ENCODE data around the gene ETV1.

The ETV1 gene

GRCh38 chr7:13894954-13895353 is 94.5 kb downstream of the ETV1 start:
- Mint-ChIP-seq H3K4me1 (ENCODE audit: low read depth) (no peaks in the 10 kb centered on the region), H3K27me3 (no peaks in the 10 kb centered on the region), H3K9me3 (ENCODE audit: low read depth) (no peaks in the 10 kb centered on the region), H3K27ac (no peak overlapping the region), H3K4me3 (no peak overlapping the region), H3K36me3 (no peaks in the 10 kb centered on the region)

GRCh38 chr7:13894377-13894776 is 95.1 kb downstream of the ETV1 start:
- Mint-ChIP-seq H3K27me3 (no peaks in the 10 kb centered on the region), H3K9me3 (ENCODE audit: low read depth) (no peaks in the 10 kb centered on the region), H3K27ac (no peak overlapping the region)

GRCh38 chr7:13890793-13891192 is 98.7 kb downstream of the ETV1 start:
- Mint-ChIP-seq H3K4me1 (ENCODE audit: low read depth) (no peaks in the 10 kb centered on the region), H3K9me3 (ENCODE audit: low read depth) (no peaks in the 10 kb centered on the region), H3K27ac (no peak overlapping the region), H3K36me3 (no peaks in the 10 kb centered on the region), H3K4me3 (no peak overlapping the region), H3K27me3 (no peaks in the 10 kb centered on the region)

More at GRCh38 chr7:13894377-13894776, 95.1 kb downstream of the ETV1 start:
- no peak overlapping the region for H3K4me3 Mint-ChIP-seq
- no peaks in the 10 kb centered on the region for H3K36me3 Mint-ChIP-seq
- no peaks in the 10 kb centered on the region for H3K4me1 Mint-ChIP-seq (ENCODE audit: low read depth)

GRCh38 chr7:13886356-13886755 is 103.1 kb downstream of the ETV1 start:
- no peaks in the 10 kb centered on the region for H3K4me1 Mint-ChIP-seq (ENCODE audit: low read depth)
- no peaks in the 10 kb centered on the region for H3K36me3 Mint-ChIP-seq
- no peak overlapping the region for H3K4me3 Mint-ChIP-seq
- no peaks in the 10 kb centered on the region for H3K9me3 Mint-ChIP-seq (ENCODE audit: low read depth)
- H3K27me3 Mint-ChIP-seq, result no peaks in the 10 kb centered on the region
- H3K27ac Mint-ChIP-seq, result no peak overlapping the region

- no peaks in the 10 kb centered on the region for H3K36me3 Mint-ChIP-seq
- H3K9me3 Mint-ChIP-seq (ENCODE audit: low read depth), result no peaks in the 10 kb centered on the region
- no peaks in the 10 kb centered on the region for H3K27me3 Mint-ChIP-seq
- no peaks in the 10 kb centered on the region for H3K4me1 Mint-ChIP-seq (ENCODE audit: low read depth)
- H3K27ac Mint-ChIP-seq, result no peak overlapping the region
- H3K4me3 Mint-ChIP-seq, result no peak overlapping the region
Observed at GRCh38 chr7:13882051-13882450, 107.4 kb downstream of the ETV1 start.

GRCh38 chr7:13880789-13881188 is 108.7 kb downstream of the ETV1 start:
- Mint-ChIP-seq H3K9me3 (ENCODE audit: low read depth) (no peaks in the 10 kb centered on the region), H3K27ac (no peak overlapping the region), H3K36me3 (no peaks in the 10 kb centered on the region), H3K4me3 (no peak overlapping the region), H3K4me1 (ENCODE audit: low read depth) (no peaks in the 10 kb centered on the region), H3K27me3 (no peaks in the 10 kb centered on the region)

GRCh38 chr7:13879994-13880686 is 109.3 kb downstream of the ETV1 start:
- H3K27me3 Mint-ChIP-seq, result no peaks in the 10 kb centered on the region
- no peak overlapping the region for H3K4me3 Mint-ChIP-seq
- no peak overlapping the region for H3K27ac Mint-ChIP-seq
- no peaks in the 10 kb centered on the region for H3K4me1 Mint-ChIP-seq (ENCODE audit: low read depth)
- no peaks in the 10 kb centered on the region for H3K36me3 Mint-ChIP-seq
- peaks cover 3% of the 10 kb centered on the region for H3K9me3 Mint-ChIP-seq (ENCODE audit: low read depth)

GRCh38 chr7:13879143-13879542 is 110.3 kb downstream of the ETV1 start:
- Mint-ChIP-seq H3K36me3 (no peaks in the 10 kb centered on the region), H3K9me3 (ENCODE audit: low read depth) (peaks cover 3% of the 10 kb centered on the region), H3K27me3 (no peaks in the 10 kb centered on the region), H3K27ac (no peak overlapping the region), H3K4me1 (ENCODE audit: low read depth) (no peaks in the 10 kb centered on the region), H3K4me3 (no peak overlapping the region)

- peaks cover 3% of the 10 kb centered on the region for H3K9me3 Mint-ChIP-seq (ENCODE audit: low read depth)
- no peak overlapping the region for H3K27ac Mint-ChIP-seq
- no peaks in the 10 kb centered on the region for H3K27me3 Mint-ChIP-seq
- H3K36me3 Mint-ChIP-seq, result no peaks in the 10 kb centered on the region
- no peaks in the 10 kb centered on the region for H3K4me1 Mint-ChIP-seq (ENCODE audit: low read depth)
- no peak overlapping the region for H3K4me3 Mint-ChIP-seq
Observed at GRCh38 chr7:13878154-13878553, 111.3 kb downstream of the ETV1 start.

GRCh38 chr7:13875496-13876074 is 113.9 kb downstream of the ETV1 start:
- H3K36me3 Mint-ChIP-seq, result no peaks in the 10 kb centered on the region
- no peaks in the 10 kb centered on the region for H3K27me3 Mint-ChIP-seq
- H3K9me3 Mint-ChIP-seq (ENCODE audit: low read depth), result peaks cover 3% of the 10 kb centered on the region
- H3K27ac Mint-ChIP-seq, result no peak overlapping the region
- H3K4me1 Mint-ChIP-seq (ENCODE audit: low read depth), result no peaks in the 10 kb centered on the region
- no peak overlapping the region for H3K4me3 Mint-ChIP-seq

- peaks cover 3% of the 10 kb centered on the region for H3K9me3 Mint-ChIP-seq (ENCODE audit: low read depth)
- no peak overlapping the region for H3K27ac Mint-ChIP-seq
- no peak overlapping the region for H3K4me3 Mint-ChIP-seq
- no peaks in the 10 kb centered on the region for H3K36me3 Mint-ChIP-seq
- H3K27me3 Mint-ChIP-seq, result no peaks in the 10 kb centered on the region
- H3K4me1 Mint-ChIP-seq (ENCODE audit: low read depth), result no peaks in the 10 kb centered on the region
Observed at GRCh38 chr7:13874783-13875182, 114.7 kb downstream of the ETV1 start.

GRCh38 chr7:13872709-13873108 is 116.8 kb downstream of the ETV1 start:
- Mint-ChIP-seq H3K9me3 (ENCODE audit: low read depth) (peaks cover 3% of the 10 kb centered on the region), H3K4me1 (ENCODE audit: low read depth) (no peaks in the 10 kb centered on the region), H3K27me3 (no peaks in the 10 kb centered on the region), H3K4me3 (no peak overlapping the region), H3K36me3 (no peaks in the 10 kb centered on the region), H3K27ac (no peak overlapping the region)

- Mint-ChIP-seq H3K27me3 (no peaks in the 10 kb centered on the region), H3K9me3 (ENCODE audit: low read depth) (peaks cover 3% of the 10 kb centered on the region), H3K27ac (no peak overlapping the region), H3K4me3 (no peak overlapping the region), H3K4me1 (ENCODE audit: low read depth) (no peaks in the 10 kb centered on the region), H3K36me3 (no peaks in the 10 kb centered on the region)
Observed at GRCh38 chr7:13871008-13871407, 118.5 kb downstream of the ETV1 start.

- Mint-ChIP-seq H3K27me3 (no peaks in the 10 kb centered on the region), H3K9me3 (ENCODE audit: low read depth) (no peaks in the 10 kb centered on the region), H3K27ac (no peak overlapping the region), H3K4me3 (no peak overlapping the region), H3K36me3 (no peaks in the 10 kb centered on the region), H3K4me1 (ENCODE audit: low read depth) (no peaks in the 10 kb centered on the region)
Observed at GRCh38 chr7:13860734-13861133, 128.7 kb downstream of the ETV1 start.

- no peaks in the 10 kb centered on the region for H3K9me3 Mint-ChIP-seq (ENCODE audit: low read depth)
- no peaks in the 10 kb centered on the region for H3K4me1 Mint-ChIP-seq (ENCODE audit: low read depth)
- no peaks in the 10 kb centered on the region for H3K36me3 Mint-ChIP-seq
- no peaks in the 10 kb centered on the region for H3K27me3 Mint-ChIP-seq
- H3K27ac Mint-ChIP-seq, result no peak overlapping the region
- no peak overlapping the region for H3K4me3 Mint-ChIP-seq
Observed at GRCh38 chr7:13856012-13856411, 133.5 kb downstream of the ETV1 start.
